Mesothelial cell of epicardium (in vitro differentiated cells): ENCODE data around the gene PPFIA4. TPM values are rescaled to one million over a fixed set of nuclear protein-coding genes. Genes with fewer than 3 reads are reported as not detected.

Source experiments
- DNase-seq, 2 experiments: peaks; one replicate each; pipeline ENCODE4 v3.0.0; 2021; ENCODE audit warnings: low spot score in 2 of 2; ENCODE audit not compliant: unreplicated experiment in 2 of 2
- H3K27ac Mint-ChIP-seq: 2 replicates; pipeline ENCODE4 v1.8.0; 2021; ENCODE audit warnings: mixed read lengths
- H3K27me3 Mint-ChIP-seq: 2 replicates; pipeline ENCODE4 v1.8.0; 2021; ENCODE audit warnings: low read depth, mixed read lengths
- H3K36me3 Mint-ChIP-seq: 2 replicates; pipeline ENCODE4 v1.8.0; 2021; ENCODE audit warnings: mixed read lengths
- H3K4me1 Mint-ChIP-seq: 2 replicates; pipeline ENCODE4 v1.8.0; 2021; ENCODE audit warnings: mixed read lengths
- H3K4me3 Mint-ChIP-seq: 2 replicates; pipeline ENCODE4 v1.8.0; 2021; ENCODE audit warnings: mild to moderate bottlenecking, moderate library complexity, mixed read lengths
- H3K9me3 Mint-ChIP-seq: 2 replicates; pipeline ENCODE4 v1.8.0; 2021; ENCODE audit warnings: mixed read lengths
- CTCF ChIP-seq: fragments of 200-600 bp; sonication (generic); IDR thresholded peaks from one replicate; pipeline ENCODE4 v1.5.0; 2021; ENCODE audit warnings: antibody characterized with exemption; ENCODE audit not compliant: unreplicated experiment
- total RNA-seq: library from RNA; stranded (reverse); gene quantifications from 3 replicates; pipeline ENCODE4 v1.2.1, GENCODE V29; 2021

Gene PPFIA4
- total RNA-seq, 1 donor from 2014 or later: 35.3 TPM

DNA sequence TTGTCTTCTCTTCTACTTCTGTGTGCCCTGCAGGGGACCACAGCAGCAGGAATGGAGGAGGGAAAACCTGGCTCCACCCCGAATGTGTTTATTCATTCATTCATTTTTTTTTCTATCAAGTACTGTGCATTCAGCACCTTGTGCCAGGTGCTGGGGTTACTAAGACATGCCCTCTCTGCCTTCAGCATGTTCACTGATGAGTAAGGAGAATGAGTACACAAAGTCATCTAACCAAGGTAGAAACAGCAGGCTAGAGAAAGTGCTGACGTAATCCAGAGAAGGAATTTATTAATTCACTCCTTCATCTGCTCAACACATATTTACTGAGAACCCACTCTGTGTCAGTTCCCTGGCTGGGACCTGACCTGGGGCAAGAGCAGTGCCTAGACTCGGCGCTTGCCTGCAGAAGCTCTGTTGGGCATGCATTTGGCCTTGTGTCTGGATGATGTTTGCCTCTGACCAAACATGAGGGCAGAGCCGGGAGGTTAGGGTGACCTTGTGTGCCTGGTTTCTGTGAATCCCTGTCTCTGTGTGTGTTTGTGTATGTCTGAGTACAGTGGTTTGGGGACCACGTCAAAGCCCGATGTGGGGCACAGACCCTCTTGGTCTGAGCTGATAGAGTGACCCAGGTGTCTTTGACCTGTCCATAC, 62.8 kb downstream of the PPFIA4 start:
- TF ChIP-seq CTCF: no peak
- no peak for DNase-seq
- H3K4me1 Mint-ChIP-seq: peaks cover 23% of the 10 kb centered on the region
- H3K9me3 Mint-ChIP-seq: peaks cover 3% of the 10 kb centered on the region
- peaks cover 5% of the 10 kb centered on the region for H3K27me3 Mint-ChIP-seq
- no peaks in the 10 kb centered on the region for H3K36me3 Mint-ChIP-seq
- H3K27ac Mint-ChIP-seq: no peak overlapping the region
- no peak overlapping the region for H3K4me3 Mint-ChIP-seq

- no peak for DNase-seq
- TF ChIP-seq CTCF: no peak
- Mint-ChIP-seq H3K4me3 (no peak overlapping the region), H3K27me3 (peaks cover 5% of the 10 kb centered on the region), H3K9me3 (peaks cover 7% of the 10 kb centered on the region), H3K4me1 (peaks cover 23% of the 10 kb centered on the region), H3K27ac (no peak overlapping the region), H3K36me3 (peaks cover 3% of the 10 kb centered on the region)
Measured at GRCh38 chr1:203089651-203090045, 63.4 kb downstream of the PPFIA4 start.

GRCh38 chr1:203090421-203091198, 64.3 kb downstream of the PPFIA4 start:
- H3K36me3 Mint-ChIP-seq: peaks cover 5% of the 10 kb centered on the region
- H3K4me1 Mint-ChIP-seq: peaks cover 23% of the 10 kb centered on the region
- H3K4me3 Mint-ChIP-seq: no peak overlapping the region
- no peak for DNase-seq
- peaks cover 5% of the 10 kb centered on the region for H3K27me3 Mint-ChIP-seq
- TF ChIP-seq CTCF: no peak
- no peak overlapping the region for H3K27ac Mint-ChIP-seq
- H3K9me3 Mint-ChIP-seq: peaks cover 17% of the 10 kb centered on the region

- H3K27ac Mint-ChIP-seq: no peak overlapping the region
- H3K36me3 Mint-ChIP-seq: peaks cover 5% of the 10 kb centered on the region
Measured at GRCh38 chr1:203091199-203091477, 64.8 kb downstream of the PPFIA4 start.

GRCh38 chr1:203091761-203092330, 65.6 kb downstream of the PPFIA4 start:
- Mint-ChIP-seq H3K27me3 (peaks cover 5% of the 10 kb centered on the region), H3K4me1 (peaks cover 15% of the 10 kb centered on the region), H3K36me3 (peaks cover 5% of the 10 kb centered on the region), H3K4me3 (no peak overlapping the region), H3K9me3 (peaks cover 25% of the 10 kb centered on the region), H3K27ac (no peak overlapping the region)
- no peak for TF ChIP-seq CTCF
- no peak for DNase-seq

More at GRCh38 chr1:203091199-203091477, 64.8 kb downstream of the PPFIA4 start:
- H3K9me3 Mint-ChIP-seq: peaks cover 22% of the 10 kb centered on the region
- H3K4me3 Mint-ChIP-seq: no peak overlapping the region
- H3K27me3 Mint-ChIP-seq: peaks cover 5% of the 10 kb centered on the region
- TF ChIP-seq CTCF: no peak
- no peak for DNase-seq
- peaks cover 22% of the 10 kb centered on the region for H3K4me1 Mint-ChIP-seq
